HTR-8/SVneo (cell line): ENCODE data around the gene ANKRD11.
A peak's percentile ranks its signal among the peaks of the same experiment; 100 is the strongest.
"Not testable (repeated sequence)": the region's sequence is repeated elsewhere in the genome, so short reads cannot be mapped to it uniquely, and the experiment has no call there.

ENCODE experiments used
- DNase-seq: peaks from one replicate; pipeline ENCODE4 v3.0.0; 2011; ENCODE audit warnings: low spot score, mixed read lengths; ENCODE audit not compliant: insufficient read length
- FAIRE-seq: peaks from 2 replicates; lab custom pipeline; 2011; peaks lifted over from hg19 to GRCh38; lab: Jason Lieb, UNC

The ANKRD11 gene

DNA sequence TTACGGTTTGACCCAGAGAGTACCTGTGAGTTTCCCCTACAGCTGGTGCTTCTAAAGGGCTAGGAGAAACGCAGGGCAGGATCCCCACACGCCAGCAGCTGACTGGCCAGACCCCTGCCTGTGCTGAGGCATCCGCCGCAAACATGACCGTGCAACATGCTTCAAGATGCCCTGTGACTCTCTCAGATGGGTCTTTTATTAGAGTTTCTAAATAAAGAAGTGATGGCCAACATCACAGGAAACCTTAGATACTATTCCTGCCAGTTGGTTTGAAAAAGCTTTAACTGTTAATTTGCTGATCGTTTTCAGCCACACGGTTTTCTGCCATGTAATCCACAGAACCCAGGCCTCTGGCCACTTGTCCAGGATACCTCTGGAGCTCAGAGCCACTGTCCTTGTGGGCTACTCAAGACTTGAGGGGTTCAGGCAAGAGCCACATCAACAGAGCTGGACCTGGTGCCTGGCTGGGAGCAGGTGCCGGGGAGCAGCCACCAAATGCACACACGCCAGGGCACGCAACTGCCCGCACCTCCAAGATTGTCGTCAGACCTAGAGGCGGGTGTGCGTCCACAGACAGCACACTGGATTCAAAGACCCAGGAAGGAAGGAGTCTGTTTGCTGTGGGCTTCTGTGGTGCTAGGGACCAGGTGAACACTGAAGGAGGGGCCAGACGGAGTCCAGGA lies 154.4 kb downstream of the ANKRD11 start:
- FAIRE-seq (no peak), DNase-seq (no peak)

DNA sequence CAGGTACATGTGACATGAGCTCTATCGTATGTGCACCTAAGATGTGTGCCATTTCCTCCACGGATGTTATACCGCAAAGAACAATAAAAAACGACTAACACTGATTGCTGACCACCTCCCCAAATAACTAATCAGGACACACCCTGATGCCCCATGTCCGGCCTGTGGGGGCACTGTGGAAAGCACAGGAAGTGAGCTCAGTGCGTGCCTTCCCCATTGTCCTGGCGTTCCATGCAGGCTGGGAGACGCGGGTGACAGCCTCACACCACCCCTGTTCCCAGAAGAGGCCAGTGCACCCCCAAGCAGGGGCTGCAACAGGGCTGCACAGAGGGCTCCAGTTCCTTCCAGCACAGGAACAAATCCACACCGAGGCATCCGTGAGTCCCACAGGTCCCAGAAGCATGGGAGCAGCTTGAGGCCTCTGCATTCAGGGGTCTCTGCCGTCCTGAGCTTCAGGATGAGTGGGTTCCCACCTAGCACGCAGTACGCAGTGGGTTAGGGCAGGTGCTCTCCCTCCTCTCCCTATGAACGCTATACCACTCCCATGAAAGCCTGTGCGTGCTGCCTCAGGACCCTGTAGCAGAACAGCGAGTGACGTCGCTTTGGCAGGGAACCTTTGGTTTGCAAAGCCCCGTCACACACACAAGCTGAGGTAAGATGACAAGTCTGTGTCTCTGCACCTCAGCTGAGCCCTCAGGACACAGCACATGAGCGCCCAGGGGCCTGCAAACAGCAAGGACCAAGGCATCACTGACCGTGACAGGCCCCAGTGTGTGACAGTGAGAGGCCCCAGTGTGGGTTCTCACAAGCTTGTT lies 155.2 kb downstream of the ANKRD11 start:
- FAIRE-seq (no peak), DNase-seq (no peak)

GRCh38 chr16:89334461-89334860 lies 155.9 kb downstream of the ANKRD11 start:
- FAIRE-seq (no peak), DNase-seq (no peak)

- DNase-seq (no peak), FAIRE-seq (no peak)
These were observed 156.3 kb downstream of the ANKRD11 start for GRCh38 chr16:89334050-89334449.

DNA sequence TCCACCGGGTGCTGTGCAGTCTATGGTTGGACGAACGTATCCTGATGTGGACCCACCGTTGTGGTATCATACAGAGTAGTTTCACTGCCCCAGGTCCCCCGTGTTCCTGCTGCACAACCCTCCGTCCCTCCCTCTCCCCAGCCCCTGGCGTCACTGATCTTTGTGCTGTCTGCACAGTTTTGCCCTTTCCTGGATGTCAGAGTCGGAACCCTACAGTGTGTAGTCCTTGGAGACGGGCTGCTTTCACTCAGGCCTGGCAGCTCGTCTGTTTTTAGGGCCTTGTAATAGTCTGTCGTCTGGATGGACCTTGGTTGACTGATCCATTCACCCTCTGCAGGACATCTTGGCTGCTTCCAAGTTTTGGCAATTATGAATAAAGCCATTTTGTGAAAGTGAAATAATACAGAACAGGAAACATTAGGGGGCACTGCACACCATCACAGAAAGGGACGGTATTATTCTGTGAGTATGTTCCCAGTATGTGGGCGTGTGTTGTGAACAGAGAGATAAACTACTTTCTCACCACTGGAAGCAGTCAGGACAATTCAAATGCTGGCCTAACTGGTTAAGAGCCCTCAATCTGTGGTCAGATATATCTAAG lies 156.9 kb downstream of the ANKRD11 start:
- FAIRE-seq: not testable (repeated sequence)
- peak; percentile 62 for DNase-seq

- no peak for FAIRE-seq
- no peak for DNase-seq
These were observed 157.5 kb downstream of the ANKRD11 start for GRCh38 chr16:89332902-89333245.

DNA sequence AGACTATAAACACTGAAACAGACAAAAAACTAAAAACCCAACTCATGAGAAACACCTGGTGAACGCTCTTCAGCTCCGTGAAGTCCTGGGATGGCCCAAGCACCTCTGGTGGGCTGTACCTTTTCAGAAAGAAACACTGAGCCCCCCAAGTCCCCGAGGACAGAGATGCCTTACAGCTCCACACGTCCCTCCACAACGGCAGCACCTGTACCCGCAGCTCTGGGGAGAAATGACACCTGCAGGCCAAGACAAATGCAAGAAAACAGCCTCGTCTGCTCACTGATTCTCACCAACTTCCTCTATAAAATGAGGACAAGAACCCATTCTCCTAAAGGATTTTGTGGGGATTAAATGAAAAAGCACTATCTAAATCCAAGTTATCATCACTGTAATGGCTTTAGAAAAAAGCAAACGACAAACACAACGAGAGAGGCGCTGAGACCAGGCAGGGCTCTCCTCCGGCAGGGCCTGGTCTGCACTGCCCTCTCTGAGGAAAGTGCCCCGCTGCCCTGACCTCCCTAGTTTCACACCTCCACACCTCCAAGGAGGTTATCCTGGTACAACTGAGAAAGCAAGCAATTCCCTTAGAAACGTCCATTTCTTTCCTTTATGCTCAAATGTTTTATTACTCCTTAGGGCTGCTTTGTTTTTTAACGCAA lies 158.0 kb downstream of the ANKRD11 start:
- no peak for FAIRE-seq
- no peak for DNase-seq

- DNase-seq (no peak), FAIRE-seq (no peak)
These were observed 158.8 kb downstream of the ANKRD11 start for GRCh38 chr16:89331371-89332109.

DNA sequence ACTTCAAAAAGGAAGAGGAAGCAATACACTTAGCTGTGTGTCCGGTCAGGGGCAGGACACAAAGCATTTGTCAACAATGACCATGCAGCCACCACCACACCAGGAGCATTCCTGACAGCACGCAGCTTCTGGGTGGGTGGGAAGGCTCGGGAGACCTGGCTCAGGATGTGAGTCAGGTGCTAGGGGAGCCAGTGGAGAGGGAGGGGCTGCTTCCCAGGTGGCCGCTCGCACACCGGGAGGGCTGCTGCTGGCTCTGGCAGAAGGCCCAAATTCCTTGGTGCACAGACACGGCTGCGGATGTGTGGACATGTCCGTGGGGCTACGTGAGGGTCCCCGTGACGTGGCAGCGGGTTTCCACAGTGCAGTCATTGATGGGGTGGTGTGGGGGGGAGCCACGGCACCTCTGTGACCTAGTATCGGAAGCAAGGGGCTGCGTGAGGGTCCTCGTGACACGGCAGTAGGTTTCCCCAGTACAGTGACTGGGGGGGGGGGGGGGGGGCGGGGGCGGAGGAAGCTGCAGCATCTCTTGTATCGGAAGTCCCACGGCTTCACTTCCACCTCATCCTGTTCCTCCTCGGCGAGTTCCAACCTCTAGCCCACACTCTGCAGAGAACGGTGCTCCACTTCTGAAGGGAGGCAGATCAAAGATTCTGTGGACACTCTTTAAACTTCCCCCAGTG lies 160.0 kb downstream of the ANKRD11 start:
- DNase-seq (peak; percentile 67), FAIRE-seq (no peak)

- DNase-seq, FAIRE-seq: not testable (repeated sequence)
These were observed 160.6 kb downstream of the ANKRD11 start for GRCh38 chr16:89329830-89330176.

- FAIRE-seq, DNase-seq: not testable (repeated sequence)
These were observed 161.7 kb downstream of the ANKRD11 start for GRCh38 chr16:89328412-89329400.

GRCh38 chr16:89326721-89327120 lies 163.6 kb downstream of the ANKRD11 start:
- DNase-seq (no peak), FAIRE-seq (no peak)

GRCh38 chr16:89325861-89326471 lies 164.4 kb downstream of the ANKRD11 start:
- no peak for FAIRE-seq
- peak; percentile 43 for DNase-seq

DNA sequence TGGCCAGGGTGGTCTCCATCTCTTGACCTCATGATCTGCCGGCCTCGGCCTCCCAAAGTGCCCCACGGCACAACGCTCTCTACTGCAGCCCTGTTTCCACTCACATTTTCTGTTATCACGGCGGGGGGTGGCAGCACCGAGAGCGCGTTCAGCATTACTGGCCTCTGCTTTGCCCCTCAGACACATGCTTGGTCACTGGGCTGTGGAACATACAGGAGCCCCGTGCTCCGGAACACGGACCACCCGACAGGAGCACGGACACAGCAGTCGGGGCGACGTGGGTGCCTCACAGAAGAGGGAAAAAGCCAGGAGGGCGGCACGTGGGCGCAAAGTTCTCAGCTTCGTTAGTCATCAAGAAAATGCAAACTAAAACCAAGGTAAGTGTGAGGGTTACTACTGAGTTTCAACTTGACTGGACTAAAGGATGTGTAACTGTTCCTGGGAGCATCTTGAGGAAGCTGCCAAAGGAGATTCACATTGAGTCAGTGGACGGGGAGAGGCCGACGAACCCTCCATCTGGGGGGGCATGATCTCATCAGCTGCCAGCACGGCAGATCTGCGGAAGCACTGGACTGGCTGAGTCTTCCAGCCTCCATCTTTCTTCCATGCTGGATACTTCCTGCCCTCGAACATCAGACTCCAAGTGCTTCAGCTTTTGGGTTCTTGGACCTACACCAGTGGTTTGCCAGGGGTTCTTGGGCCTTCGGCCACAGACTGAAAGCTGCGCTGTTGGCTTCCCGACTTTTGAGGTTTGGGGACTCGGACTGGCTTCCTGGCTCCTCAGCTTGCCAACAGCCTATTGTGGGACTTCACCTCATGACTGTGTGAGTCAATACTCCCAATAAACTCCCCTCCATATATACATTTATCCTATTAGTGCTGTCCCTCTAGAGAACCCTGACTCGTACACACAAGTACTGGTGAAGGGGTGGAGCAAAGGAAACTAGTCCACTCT lies 166.0 kb downstream of the ANKRD11 start:
- FAIRE-seq (no peak), DNase-seq (no peak)

DNA sequence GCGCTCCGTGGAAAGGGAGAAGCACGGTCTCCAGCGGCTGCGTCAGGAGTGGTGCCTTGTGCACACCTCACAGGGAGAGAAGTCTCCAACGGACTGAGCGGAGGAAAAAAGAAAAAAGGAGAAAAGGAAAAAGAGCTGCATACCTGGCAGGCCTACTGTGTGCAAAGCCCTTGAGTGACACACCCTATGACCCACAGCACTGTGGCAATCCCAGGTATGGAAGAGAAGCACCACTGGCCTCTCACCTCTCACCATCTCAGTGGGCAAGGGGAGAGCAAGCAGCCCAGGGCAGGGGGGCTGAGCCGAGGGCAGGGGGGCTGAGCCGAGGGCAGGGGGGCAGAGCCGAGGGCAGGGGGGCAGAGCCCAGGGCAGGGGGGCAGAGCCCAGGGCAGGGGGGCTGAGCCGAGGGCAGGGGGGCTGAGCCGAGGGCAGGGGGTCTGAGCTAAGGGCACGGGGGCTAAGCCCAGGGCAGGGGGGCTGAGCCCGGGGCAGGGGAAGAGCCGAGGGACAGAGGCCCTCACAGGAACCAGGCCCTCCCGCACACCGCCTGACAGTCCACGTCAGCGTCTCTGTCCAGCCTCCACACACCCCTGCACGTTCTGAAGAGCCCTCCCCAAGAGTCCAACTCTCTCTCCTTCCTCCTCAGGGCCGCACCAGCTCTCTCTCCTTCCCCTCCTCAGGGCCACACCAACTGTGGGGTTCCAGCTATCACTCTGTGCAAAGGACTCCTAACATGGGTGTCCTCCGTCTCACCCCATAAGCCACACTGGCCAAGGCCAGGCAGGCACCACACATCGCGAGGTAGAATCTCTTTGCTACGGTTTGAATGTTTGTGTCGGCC lies 167.0 kb downstream of the ANKRD11 start:
- no peak for FAIRE-seq

More for the DNA sequence above, 167.0 kb downstream of the ANKRD11 start:
- DNase-seq: no peak
